HCT116 (cell line): Measurements from ENCODE around the gene SOCS7. TPM values are rescaled to one million over a fixed set of nuclear protein-coding genes. Genes with fewer than 3 reads are reported as not detected.

Experiments used
- ATAC-seq: fragments of 200-7000 bp; cut with Tn5 transposase; 2 replicates; pipeline ENCODE4 v1.9.1; 2020; ENCODE audit warnings: mild to moderate bottlenecking, moderate library complexity
- BruUV-seq: library from RNA; stranded (reverse); fragments of 400-500 nt; replicated peaks from 2 replicates; lab custom pipeline; 2021; lab: Mats Ljungman, UMichigan
- CTCF ChIA-PET: fragments of 300-600 bp; sonication (Branson Sonifier 250); formaldehyde crosslinking; loops from one replicate; lab custom pipeline; 2021; ENCODE audit warnings: antibody characterized with exemption; lab: Charles Lee
- POLR2A ChIA-PET: fragments of 300-600, 350-600 bp; sonication (Branson Sonifier 250); formaldehyde crosslinking; loops from one replicate; lab custom pipeline; 2021; ENCODE audit warnings: antibody characterized with exemption; lab: Charles Lee
- RAD21 ChIA-PET, 2 experiments: fragments of 300-600 bp; sonication (Branson Sonifier 250); formaldehyde crosslinking; loops; one replicate each; lab custom pipeline; 2023; ENCODE audit warnings: low total read pairs in 2 of 2; ENCODE audit not compliant: uncharacterized antibody in 2 of 2, unreplicated experiment in 2 of 2, low non-redundant PET in 1 of 2; lab: Charles Lee
- DNase-seq: peaks from one replicate; pipeline ENCODE4 v3.0.0-alpha.2; 2010; ENCODE audit warnings: low read depth, low spot score
- H2AFZ ChIP-seq: fragments of 200-600 bp; shearing (Covaris generic), sonication (generic); 2 replicates; pipeline ENCODE4 v1.6.1; 2017; ENCODE audit warnings: low read depth, mixed run types, mixed read lengths, antibody characterized with exemption, low read length; ENCODE audit not compliant: poor library complexity, severe bottlenecking
- H3K27ac ChIP-seq: 2 replicates; pipeline ENCODE4 v1.5.1; 2012; ENCODE audit warnings: low read depth, low read length
- H3K27me3 ChIP-seq: fragments of 200-600 bp; sonication (generic); 2 replicates; pipeline ENCODE4 v1.6.1; 2016; ENCODE audit warnings: mixed run types, low read length, mixed read lengths; ENCODE audit not compliant: insufficient read depth
- H3K36me3 ChIP-seq, 2 experiments: fragments of 200-500 bp in 1 of 2; fragments of 200-600 bp in 1 of 2; sonication (Bioruptor generic) in 1 of 2; sonication (generic) in 1 of 2; 2 replicates each; pipeline versions ENCODE4 v1.5.1 to v1.6.1; 2014 to 2016; ENCODE audit warnings: low read length in 2 of 2, inconsistent platforms in 1 of 2, mixed read lengths in 1 of 2, mixed run types in 1 of 2; ENCODE audit not compliant: insufficient read depth in 2 of 2, control insufficient read depth in 1 of 2
- H3K4me1 ChIP-seq, 2 experiments: fragments of 200-600 bp in 1 of 2; sonication (generic) in 1 of 2; 2 replicates each; pipeline versions ENCODE4 v1.5.1 to v1.6.1; 2012 to 2017; ENCODE audit warnings: low read length in 2 of 2, inconsistent platforms in 1 of 2, mild to moderate bottlenecking in 1 of 2, mixed read lengths in 1 of 2, mixed run types in 1 of 2, moderate library complexity in 1 of 2; ENCODE audit not compliant: insufficient read depth in 2 of 2, control insufficient read depth in 1 of 2
- H3K4me2 ChIP-seq: fragments of 200-600 bp; sonication (generic); 2 replicates; pipeline ENCODE4 v1.6.1; 2017; ENCODE audit warnings: mixed run types, low read length, mixed read lengths
- H3K4me3 ChIP-seq, 2 experiments: fragments of 200-600 bp in 1 of 2; sonication (generic) in 1 of 2; replicated peaks in 1 of 2; 2 replicates each; pipeline ENCODE4 v1.5.1; 2011 to 2016; ENCODE audit warnings: low read length in 2 of 2, control low read depth in 1 of 2, low read depth in 1 of 2, mild to moderate bottlenecking in 1 of 2, mixed read lengths in 1 of 2, mixed run types in 1 of 2
- H3K79me2 ChIP-seq: fragments of 200-600 bp; sonication (generic); 2 replicates; pipeline ENCODE4 v1.6.1; 2017; ENCODE audit warnings: mild to moderate bottlenecking, mixed run types, low read length, moderate library complexity, mixed read lengths; ENCODE audit not compliant: insufficient read depth
- H3K9ac ChIP-seq: fragments of 200-600 bp; sonication (generic); 2 replicates; pipeline ENCODE4 v1.6.1; 2016; ENCODE audit warnings: low read length, mixed read lengths
- H3K9me2 ChIP-seq: fragments of 200-600 bp; sonication (generic), shearing (Covaris generic); 2 replicates; pipeline ENCODE4 v1.6.1; 2017; ENCODE audit warnings: mixed run types, mild to moderate bottlenecking, moderate library complexity; ENCODE audit not compliant: insufficient read depth
- H3K9me3 ChIP-seq, 2 experiments: fragments of 200-500 bp in 1 of 2; fragments of 200-600 bp in 1 of 2; sonication (Bioruptor generic) in 1 of 2; sonication (generic) in 1 of 2; 2 replicates each; pipeline ENCODE4 v1.6.1; 2014 to 2017; ENCODE audit warnings: low read length in 2 of 2, mixed read lengths in 2 of 2, inconsistent platforms in 1 of 2, low read depth in 1 of 2, mild to moderate bottlenecking in 1 of 2, mixed run types in 1 of 2, moderate library complexity in 1 of 2; ENCODE audit not compliant: control insufficient read depth in 1 of 2, insufficient read depth in 1 of 2
- H4K20me1 ChIP-seq: fragments of 200-600 bp; sonication (generic), shearing (Covaris generic); 2 replicates; pipeline ENCODE4 v1.6.1; 2017; ENCODE audit warnings: mixed run types, mild to moderate bottlenecking, moderate library complexity; ENCODE audit not compliant: insufficient read depth
- CBX3 ChIP-seq: IDR thresholded peaks from 2 replicates; pipeline ENCODE4 v1.6.1; 2012; ENCODE audit warnings: low read depth
- CEBPB ChIP-seq: IDR thresholded peaks from 2 replicates; pipeline ENCODE4 v1.6.1; 2012; ENCODE audit warnings: low read depth
- CTCF ChIP-seq, 3 experiments: fragments of 200-600 bp in 1 of 3; sonication (generic) in 1 of 3; IDR thresholded peaks in 2 of 3; conservative IDR thresholded peaks in 1 of 3; 2 replicates each; pipeline ENCODE4 v1.5.1; 2012 to 2017; ENCODE audit warnings: low read depth in 2 of 3, low read length in 2 of 3, antibody characterized with exemption in 1 of 3, borderline replicate concordance in 1 of 3, control low read depth in 1 of 3, mild to moderate bottlenecking in 1 of 3, mixed read lengths in 1 of 3, mixed run types in 1 of 3, moderate library complexity in 1 of 3; ENCODE audit not compliant: insufficient read depth in 1 of 3
- EGR1 ChIP-seq: IDR thresholded peaks from 2 replicates; pipeline ENCODE4 v1.6.1; 2012; ENCODE audit warnings: low read depth
- EZH2 ChIP-seq: fragments of 200-600 bp; sonication (generic); IDR thresholded peaks from 2 replicates; pipeline ENCODE4 v1.6.1; 2017; ENCODE audit warnings: antibody characterized with exemption, mixed run types
- EZH2phosphoT487 ChIP-seq: fragments of 200-600 bp; IDR thresholded peaks from 2 replicates; pipeline ENCODE4 v1.6.1; 2018; ENCODE audit warnings: antibody characterized with exemption, borderline replicate concordance
- FOSL1 ChIP-seq: IDR thresholded peaks from 2 replicates; pipeline ENCODE4 v1.6.1; 2012; ENCODE audit warnings: low read depth
- JUND ChIP-seq: IDR thresholded peaks from 2 replicates; pipeline ENCODE4 v1.6.1; 2012
- MAX ChIP-seq: IDR thresholded peaks from 2 replicates; pipeline ENCODE4 v1.6.1; 2012
- POLR2A ChIP-seq: IDR thresholded peaks from 2 replicates; pipeline ENCODE4 v1.7.0; 2011; ENCODE audit warnings: borderline replicate concordance; ENCODE audit not compliant: insufficient read depth, insufficient read length; ENCODE audit errors: extremely low read depth
- POLR2AphosphoS5 ChIP-seq: IDR thresholded peaks from 2 replicates; pipeline ENCODE4 v1.6.1; 2011; ENCODE audit warnings: mild to moderate bottlenecking, low read depth, low read length, moderate library complexity
- REST ChIP-seq: IDR thresholded peaks from 2 replicates; pipeline ENCODE4 v1.6.1; 2012; ENCODE audit warnings: low read depth
- SIN3A ChIP-seq: IDR thresholded peaks from 2 replicates; pipeline ENCODE4 v1.6.1; 2012; ENCODE audit warnings: low read depth
- SP1 ChIP-seq: IDR thresholded peaks from 2 replicates; pipeline ENCODE4 v1.6.1; 2012; ENCODE audit warnings: low read depth
- SRF ChIP-seq: IDR thresholded peaks from 2 replicates; pipeline ENCODE4 v1.6.1; 2012; ENCODE audit warnings: low read depth
- TCF7L2 ChIP-seq: IDR thresholded peaks from 2 replicates; pipeline ENCODE4 v1.7.0; 2011; ENCODE audit warnings: borderline replicate concordance, inconsistent platforms; ENCODE audit not compliant: insufficient read depth, insufficient read length; ENCODE audit errors: extremely low read depth
- YY1 ChIP-seq: IDR thresholded peaks from 2 replicates; pipeline ENCODE4 v1.6.1; 2011; ENCODE audit warnings: low read length, low read depth, moderate library complexity, mild to moderate bottlenecking; ENCODE audit not compliant: insufficient replicate concordance; ENCODE audit errors: extremely low read depth
- ZFX ChIP-seq: fragments of 450-650 bp; IDR thresholded peaks from 2 replicates; pipeline ENCODE4 v1.6.1; 2017
- ZNF274 ChIP-seq: fragments of 200-500 bp; sonication (Bioruptor generic); IDR thresholded peaks from 2 replicates; pipeline ENCODE4 v1.6.1; 2014; ENCODE audit warnings: mild to moderate bottlenecking, low read depth, low read length, inconsistent platforms
- intact Hi-C: fragments of 100-400 bp; cut with micrococcal nuclease; formaldehyde crosslinking; loops from 2 replicates; pipeline ENCODE4 v1.10.0; 2022
- total RNA-seq: library from RNA; stranded (reverse); gene quantifications from one replicate; pipeline ENCODE4 v1.2.1, GENCODE V29; 2021; ENCODE audit not compliant: unreplicated experiment

Gene SOCS7
- total RNA-seq, 1 experiment from 2014 or later = 49.9 TPM

GRCh38 chr17:38451030-38451839, 99.6 kb downstream of the SOCS7 start:
- no peaks in the 10 kb centered on the region for H3K36me3 ChIP-seq
- H3K4me3 ChIP-seq = peak overlapping the region; percentile 5 to 17
- no peaks in the 10 kb centered on the region for H3K27me3 ChIP-seq
- H3K4me1 ChIP-seq = peaks cover 68 to 83% of the 10 kb centered on the region in 2 experiments
- BruUV-seq = no TSS peak
- peaks cover 7% of the 10 kb centered on the region; the same call in 1 of the 2 replicates for H3K79me2 ChIP-seq
- no peaks in the 10 kb centered on the region for H4K20me1 ChIP-seq
- H3K9me2 ChIP-seq = no peaks in the 10 kb centered on the region
- no peak for TF ChIP-seq ZNF274
- no peak for TF ChIP-seq SP1
- TF ChIP-seq EZH2 = no peak
- TF ChIP-seq EZH2phosphoT487 = no peak
- TF ChIP-seq YY1 = no peak
- TF ChIP-seq ZFX = no peak
- no peak for TF ChIP-seq SIN3A
- no peak for TF ChIP-seq FOSL1
- no peak for TF ChIP-seq CTCF (IDR thresholded peaks at IDR 0.05 in 2 of 3, conservative IDR thresholded peaks at IDR 0.05 in 1 of 3; ENCODE audit: borderline replicate concordance in 1 of 3, insufficient read depth in 1 of 3, low read depth in 2 of 3, low read length in 2 of 3)
- TF ChIP-seq JUND = no peak
- no peak for TF ChIP-seq EGR1
- no peak for TF ChIP-seq POLR2A
- TF ChIP-seq TCF7L2 = no peak
- TF ChIP-seq REST = no peak
- TF ChIP-seq POLR2AphosphoS5 = no peak
- TF ChIP-seq SRF = no peak
- TF ChIP-seq CBX3 = no peak
- TF ChIP-seq CEBPB = no peak
- no peak; the same call in 1 of the 2 replicates for TF ChIP-seq MAX
- no peak for DNase-seq
- intact Hi-C loops = no loop called here
- peak; percentile 21; the same call in 1 of the 2 replicates for ATAC-seq
- H3K27ac ChIP-seq = peak overlapping the region; percentile 20
- POLR2A ChIA-PET = no interaction called here
- RAD21 ChIA-PET = no interaction called here
- H3K9me3 ChIP-seq = no peaks in the 10 kb centered on the region
- no peak overlapping the region for H2AFZ ChIP-seq
- peak overlapping the region; percentile 91 for H3K4me2 ChIP-seq
- H3K9ac ChIP-seq = peak overlapping the region; percentile 46
- CTCF ChIA-PET = interaction anchor here (0.7 to 1.4 kb wide), 2 partner anchors 27 to 212 kb away, joined by 3 to 5 read pairs; no protein-coding TSS in a partner anchor
